Tibial nerve (tissue), 4 donors: ENCODE data around the gene SPDYA. TPM values are rescaled to one million over a fixed set of nuclear protein-coding genes. Genes with fewer than 3 reads are reported as not detected.

Experiments
- DNase-seq, 2 donors: peaks; one replicate each; pipeline ENCODE4 v3.0.0-alpha.2; 2019; ENCODE audit warnings: low spot score in 2 of 2
- H3K27ac ChIP-seq, 4 donors: fragments of 200-600 bp; sonication (generic) in 3 of 4; one replicate each; pipeline ENCODE4 v1.5.1; 2017 to 2019; ENCODE audit warnings: mild to moderate bottlenecking in 1 of 4
- H3K27me3 ChIP-seq, 2 donors: fragments of 200-600 bp; sonication (generic) in 1 of 2; one replicate each; pipeline versions ENCODE4 v1.5.1 to v1.6.0; 2017 to 2019
- H3K36me3 ChIP-seq, 3 donors: fragments of 200-600 bp; sonication (generic); one replicate each; pipeline ENCODE4 v1.5.1; 2018 to 2019
- H3K4me1 ChIP-seq, 4 donors: fragments of 200-600 bp; sonication (generic) in 3 of 4; one replicate each; pipeline ENCODE4 v1.5.1; 2017 to 2019
- H3K4me3 ChIP-seq, 4 donors: fragments of 200-600 bp; sonication (generic) in 3 of 4; one replicate each; pipeline ENCODE4 v1.5.1; 2017 to 2019; ENCODE audit warnings: mild to moderate bottlenecking in 1 of 4, moderate library complexity in 1 of 4
- H3K9me3 ChIP-seq, 4 donors: fragments of 200-600 bp; sonication (generic) in 3 of 4; one replicate each; pipeline ENCODE4 v1.5.1; 2017 to 2019
- EP300 ChIP-seq, 2 donors: sonication (generic); formaldehyde crosslinking; IDR thresholded peaks; one replicate each; pipeline ENCODE4 v1.6.1; 2017; ENCODE audit warnings: antibody characterized with exemption in 2 of 2, mild to moderate bottlenecking in 1 of 2
- POLR2A ChIP-seq, 2 donors: fragments of 450-650 bp; IDR thresholded peaks; one replicate each; pipeline ENCODE4 v1.6.1; 2017; ENCODE audit warnings: antibody characterized with exemption in 2 of 2, mild to moderate bottlenecking in 2 of 2, moderate library complexity in 2 of 2
- WGBS, 2 donors: methylation state at CpG; one replicate each; pipeline ENCODE4 v1.1.5; 2018; 5-methylcytosine and 5-hydroxymethylcytosine counted together
- total RNA-seq, 4 donors: library from RNA; depleted of rRNA; stranded (reverse); fragments of >200 nt; gene quantifications; one replicate each; pipeline ENCODE4 v1.1.0, GENCODE V29; 2016
- TF ChIP-seq, protein P1 (sequence below), 5 experiments: fragments of 200-600 bp in 3 of 5; fragments of 450-650 bp in 2 of 5; sonication (generic) in 3 of 5; IDR thresholded peaks; one replicate each; pipeline ENCODE4 v1.5.1; 2016 to 2019; ENCODE audit warnings: antibody characterized with exemption in 5 of 5, mild to moderate bottlenecking in 3 of 5, moderate library complexity in 2 of 5

Gene SPDYA
- total RNA-seq, 4 donors from 2014 or later = 0.90 to 5.7 (median 4.6) TPM

DNA sequence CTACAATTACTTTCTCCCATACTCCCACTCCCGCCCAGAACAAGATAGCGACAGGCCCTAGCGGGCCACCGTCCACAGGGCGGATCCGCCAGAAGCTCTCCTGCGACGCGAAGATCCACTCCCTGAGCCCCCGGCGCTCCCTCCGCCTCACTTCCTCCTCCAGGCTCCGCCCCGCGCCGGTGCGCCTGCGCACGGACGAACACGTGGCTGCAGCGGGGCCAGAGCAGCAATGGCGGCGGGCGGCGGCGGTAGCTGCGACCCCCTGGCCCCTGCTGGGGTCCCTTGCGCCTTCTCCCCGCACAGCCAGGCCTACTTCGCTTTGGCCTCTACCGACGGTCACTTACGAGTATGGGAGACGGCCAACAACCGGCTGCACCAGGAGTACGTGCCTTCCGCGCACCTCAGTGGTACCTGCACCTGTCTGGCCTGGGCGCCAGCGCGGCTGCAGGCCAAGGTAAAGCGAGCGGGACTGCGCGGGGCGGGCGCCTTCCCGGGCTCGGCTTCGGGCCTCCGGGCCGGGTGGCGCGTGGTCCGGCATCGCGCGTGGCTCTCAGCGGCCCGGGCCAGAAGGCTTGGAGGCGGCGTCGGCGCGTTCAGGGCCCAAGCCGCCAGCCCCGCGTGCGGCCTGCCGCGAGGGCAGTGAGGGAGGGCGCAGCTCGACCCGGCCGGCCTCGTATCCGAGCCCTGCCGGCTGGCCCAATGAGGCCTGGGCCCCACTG lies 84.0 kb downstream of the SPDYA start, which contains the start of gene WDR43:
TSS of gene WDR43 (plus strand) at position 198 of the 719 bp plus-strand sequence. CDS start at position 230, 32 bp downstream.
- WGBS, 2 donors = 0% methylated on average over 34 to 46 of the region's 79 CpGs
- peaks cover 0 to 41% (median 19%) of the 10 kb centered on the region in 4 donors for H3K4me1 ChIP-seq
- peak; percentile 93 to 94 for DNase-seq
- no peaks in the 10 kb centered on the region for H3K36me3 ChIP-seq
- peak within 1 kb of the TSS; percentile 51 to 90 (median 86) for H3K27ac ChIP-seq
- H3K9me3 ChIP-seq = no peaks in the 10 kb centered on the region
- TF ChIP-seq, protein P1, sequence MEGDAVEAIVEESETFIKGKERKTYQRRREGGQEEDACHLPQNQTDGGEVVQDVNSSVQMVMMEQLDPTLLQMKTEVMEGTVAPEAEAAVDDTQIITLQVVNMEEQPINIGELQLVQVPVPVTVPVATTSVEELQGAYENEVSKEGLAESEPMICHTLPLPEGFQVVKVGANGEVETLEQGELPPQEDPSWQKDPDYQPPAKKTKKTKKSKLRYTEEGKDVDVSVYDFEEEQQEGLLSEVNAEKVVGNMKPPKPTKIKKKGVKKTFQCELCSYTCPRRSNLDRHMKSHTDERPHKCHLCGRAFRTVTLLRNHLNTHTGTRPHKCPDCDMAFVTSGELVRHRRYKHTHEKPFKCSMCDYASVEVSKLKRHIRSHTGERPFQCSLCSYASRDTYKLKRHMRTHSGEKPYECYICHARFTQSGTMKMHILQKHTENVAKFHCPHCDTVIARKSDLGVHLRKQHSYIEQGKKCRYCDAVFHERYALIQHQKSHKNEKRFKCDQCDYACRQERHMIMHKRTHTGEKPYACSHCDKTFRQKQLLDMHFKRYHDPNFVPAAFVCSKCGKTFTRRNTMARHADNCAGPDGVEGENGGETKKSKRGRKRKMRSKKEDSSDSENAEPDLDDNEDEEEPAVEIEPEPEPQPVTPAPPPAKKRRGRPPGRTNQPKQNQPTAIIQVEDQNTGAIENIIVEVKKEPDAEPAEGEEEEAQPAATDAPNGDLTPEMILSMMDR (IDR thresholded peaks at IDR 0.05) = peak in 1 of 5 experiments; percentile 45
- TF ChIP-seq POLR2A (IDR thresholded peaks at IDR 0.05) = peak; percentile 54 to 55
- TF ChIP-seq EP300 (IDR thresholded peaks at IDR 0.05) = peak; percentile 54 to 93
- no peaks in the 10 kb centered on the region for H3K27me3 ChIP-seq
- H3K4me3 ChIP-seq = peak within 1 kb of the TSS; percentile 96 to 99 (median 98)

DNA sequence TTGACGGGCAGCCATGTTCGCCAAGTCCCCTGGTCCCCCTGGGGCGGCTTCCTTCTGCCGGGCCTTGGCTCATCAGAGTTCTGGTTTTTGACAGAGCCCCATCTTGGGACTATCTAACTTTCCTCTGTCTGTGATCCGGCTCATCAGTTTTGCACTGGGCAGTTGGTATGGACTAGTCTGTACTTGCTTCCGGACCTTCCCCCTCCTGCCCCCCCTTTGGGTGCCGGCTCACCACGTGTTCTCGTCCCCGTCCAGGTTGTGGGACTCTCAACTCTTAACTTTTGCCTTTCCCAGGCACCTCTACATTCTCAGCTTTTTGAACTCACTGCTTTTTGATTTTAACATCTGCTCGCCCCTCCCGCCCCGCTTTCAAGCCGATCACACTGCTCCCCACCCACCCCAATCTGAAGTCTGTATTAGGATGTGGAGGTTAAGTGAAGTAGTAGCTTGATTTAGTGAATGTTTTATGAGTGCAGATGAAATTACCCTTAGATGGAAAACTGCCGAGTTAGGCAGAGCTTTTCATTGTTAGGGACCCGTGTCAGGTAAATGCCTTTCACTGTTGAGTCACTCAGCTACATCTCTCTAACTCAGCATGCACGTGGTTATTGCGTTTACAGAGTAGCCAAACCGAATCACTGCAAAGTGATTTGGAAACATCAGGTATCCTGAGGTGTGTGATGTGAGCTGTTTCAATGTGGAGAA lies 84.7 kb downstream of the SPDYA start:
- WGBS, 2 donors = 1% methylated on average over 15 to 19 of the region's 19 CpGs

DNA sequence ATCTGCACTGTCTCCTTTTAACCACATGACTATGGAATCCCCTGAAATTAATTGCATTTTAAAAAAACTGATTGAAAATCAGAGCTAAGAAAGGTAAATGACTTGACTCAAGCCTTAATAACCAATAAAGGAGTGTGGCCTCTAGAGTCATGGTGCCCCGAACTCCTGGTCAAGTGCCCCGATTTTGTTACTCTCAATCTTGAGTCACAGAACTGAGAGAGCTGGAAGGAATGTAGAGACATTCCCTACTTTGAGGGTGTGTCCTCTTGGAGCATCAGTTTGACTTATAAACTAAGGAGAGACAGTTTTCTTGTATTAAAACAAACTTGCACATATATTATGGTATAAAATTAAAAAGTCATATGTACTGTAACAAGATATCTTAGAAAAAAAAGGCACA lies 86.3 kb downstream of the SPDYA start:
- TF ChIP-seq EP300 (IDR thresholded peaks at IDR 0.05) (no peak), POLR2A (IDR thresholded peaks at IDR 0.05) (no peak)
- TF ChIP-seq, protein P1 (IDR thresholded peaks at IDR 0.05) = no peak
- WGBS, 2 donors = 59 to 60% methylated on average over 2 of the region's 2 CpGs
- Histone ChIP-seq H3K36me3 (no peaks in the 10 kb centered on the region), H3K4me1 (peaks cover 0 to 62% (median 19%) of the 10 kb centered on the region in 4 donors), H3K9me3 (no peaks in the 10 kb centered on the region), H3K4me3 (no peak overlapping the region), H3K27ac (no peak overlapping the region), H3K27me3 (no peaks in the 10 kb centered on the region)
- no peak for DNase-seq

More for the DNA sequence above, 84.7 kb downstream of the SPDYA start:
- peak overlapping the region; percentile 96 to 99 (median 98) for H3K4me3 ChIP-seq
- peak overlapping the region; percentile 51 to 90 (median 86) for H3K27ac ChIP-seq
- no peaks in the 10 kb centered on the region for H3K9me3 ChIP-seq
- no peaks in the 10 kb centered on the region for H3K27me3 ChIP-seq
- no peak for TF ChIP-seq POLR2A (IDR thresholded peaks at IDR 0.05)
- no peak for TF ChIP-seq EP300 (IDR thresholded peaks at IDR 0.05)
- TF ChIP-seq, protein P1 (IDR thresholded peaks at IDR 0.05) = no peak
- no peaks in the 10 kb centered on the region for H3K36me3 ChIP-seq
- H3K4me1 ChIP-seq = peaks cover 0 to 46% (median 19%) of the 10 kb centered on the region in 4 donors
- no peak for DNase-seq

DNA sequence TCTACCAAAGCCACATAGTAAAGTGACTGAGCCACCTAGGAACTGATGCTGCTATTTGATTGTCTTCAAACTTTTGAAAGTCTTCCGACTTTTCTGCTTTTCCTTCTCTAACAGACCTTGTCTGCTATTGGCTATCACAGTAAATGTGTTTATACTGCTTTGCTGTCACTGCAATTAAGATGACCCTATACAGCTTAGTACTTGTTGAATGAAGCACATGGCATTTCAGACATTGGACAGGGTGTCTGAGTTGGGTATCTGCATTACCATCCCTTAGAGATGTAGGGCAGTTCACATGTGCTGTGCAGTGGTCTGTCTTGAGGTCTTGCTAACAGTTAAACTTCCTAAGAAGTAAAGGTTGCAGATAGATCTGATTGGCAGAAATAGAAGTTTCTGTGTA lies 87.4 kb downstream of the SPDYA start:
- Histone ChIP-seq H3K9me3 (no peaks in the 10 kb centered on the region), H3K27ac (no peak overlapping the region), H3K4me3 (no peak overlapping the region), H3K27me3 (no peaks in the 10 kb centered on the region), H3K36me3 (peaks cover 0 to 10% (median 0%) of the 10 kb centered on the region in 3 donors), H3K4me1 (peaks cover 0 to 62% (median 19%) of the 10 kb centered on the region in 4 donors)
- no peak for TF ChIP-seq EP300 (IDR thresholded peaks at IDR 0.05)
- no peak for TF ChIP-seq POLR2A (IDR thresholded peaks at IDR 0.05)
- TF ChIP-seq, protein P1 (IDR thresholded peaks at IDR 0.05) = no peak
- DNase-seq = no peak
- 42 to 67% methylated on average over 1 of the region's 1 CpG for WGBS, 2 donors

Other genes starting within 250 kb of the SPDYA start
- gene PPP1CB, start 59.0 kb upstream of the SPDYA start, total RNA-seq = 100 to 1,000 TPM; 105 to 335 (median 230) TPM
- 10 to 100 TPM in 2 of 4 donors, 1 to 10 TPM in 2; 8.5 to 17.8 (median 10.5) TPM for gene TRMT61B, start 59.5 kb downstream of the SPDYA start, total RNA-seq
- gene WDR43, start 83.8 kb downstream of the SPDYA start, total RNA-seq = 10 to 100 TPM; 32.2 to 57.6 (median 37.0) TPM
- 10 to 100 TPM in 3 of 4 donors, 1 to 10 TPM in 1; 6.0 to 35.0 (median 19.5) TPM for gene TOGARAM2, start 170.5 kb downstream of the SPDYA start, total RNA-seq